ENCODE results near the gene SCNN1G.
"Not testable (repeated sequence)": the region's sequence is repeated elsewhere in the genome, so short reads cannot be mapped to it uniquely, and the experiment has no call there.

SCNN1G gene

GRCh38 chr16:23245268-23245667, 62.7 kb downstream of the SCNN1G start:
- DNase-seq (ENCODE audit: low read depth), result no peak
- in situ Hi-C loops (cut with HindIII; ENCODE audit: low sequenced_read_pairs), result no loop called here
- no peak overlapping the region for H3K4me3 ChIP-seq (ENCODE audit: low read depth, low read length)
- no peak for TF ChIP-seq CTCF (IDR thresholded peaks at IDR 0.05; ENCODE audit: low read depth, low read length, missing control alignments)

DNA sequence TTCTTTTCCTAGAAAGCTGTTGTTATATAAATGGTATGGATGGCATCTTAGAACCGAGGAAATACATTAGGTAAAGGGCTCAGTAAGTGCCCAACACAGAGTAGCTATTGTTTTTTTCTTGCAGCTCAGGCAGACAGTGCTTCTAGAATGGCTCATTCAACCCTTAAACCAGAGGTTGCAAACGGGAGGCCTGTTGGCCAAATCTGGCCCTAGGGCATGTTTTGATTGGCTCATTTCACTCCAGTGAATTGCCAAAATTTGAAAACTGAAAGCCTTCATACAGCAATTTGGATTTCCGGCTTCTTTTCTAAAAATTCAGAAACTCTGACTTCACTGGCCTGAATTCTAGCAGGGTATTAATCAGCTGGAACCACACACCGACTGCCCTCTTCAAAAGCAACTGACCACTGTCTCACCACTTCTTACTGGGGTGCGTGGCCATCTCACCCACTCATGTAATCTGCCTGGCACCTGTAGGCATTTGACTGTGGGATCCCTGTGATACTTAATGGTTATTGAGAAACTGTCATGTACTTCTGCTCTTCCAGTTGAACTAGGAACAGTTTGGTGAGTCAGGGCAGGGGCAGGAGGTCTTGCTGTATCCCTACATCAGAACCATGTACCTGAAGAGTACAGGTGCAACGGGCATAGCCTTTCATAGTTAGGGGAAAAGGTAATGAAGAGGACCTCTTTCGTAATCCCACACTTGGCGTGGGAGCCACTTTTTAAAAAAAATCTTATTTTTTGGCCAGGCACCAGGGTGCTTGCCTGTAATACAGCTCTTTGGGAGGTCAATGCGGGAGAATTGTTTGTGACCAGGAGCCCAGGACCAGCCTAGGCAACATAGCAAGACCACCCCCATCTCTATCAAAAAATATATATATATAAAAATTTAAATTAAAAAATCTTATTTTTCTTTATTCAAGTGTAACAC, 66.0 kb downstream of the SCNN1G start:
- H3K4me3 ChIP-seq (ENCODE audit: low read depth, low read length), result no peak overlapping the region
- in situ Hi-C loops (cut with HindIII; ENCODE audit: low sequenced_read_pairs), result no loop called here
- DNase-seq (ENCODE audit: low read depth), result no peak
- TF ChIP-seq CTCF (IDR thresholded peaks at IDR 0.05; ENCODE audit: low read depth, low read length, missing control alignments), result no peak

DNA sequence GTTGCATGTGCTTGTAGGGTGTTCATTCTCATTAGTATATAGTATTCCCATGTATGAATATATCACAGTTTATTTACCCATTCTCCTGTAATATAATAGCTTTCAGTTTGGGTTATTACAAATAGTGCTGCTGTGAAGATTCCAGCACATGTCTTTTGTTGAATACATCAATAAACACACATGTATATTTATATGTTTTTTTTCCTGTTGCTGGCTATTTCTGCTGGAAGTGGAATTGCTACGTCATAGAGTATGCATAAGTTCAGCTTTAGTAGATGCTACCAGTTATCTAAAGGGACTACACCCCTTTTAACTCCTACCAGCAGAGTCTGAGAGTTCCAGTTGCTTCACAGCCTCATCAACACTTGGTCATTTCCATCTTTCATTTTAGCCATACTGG, 67.3 kb downstream of the SCNN1G start:
- no peak for DNase-seq (ENCODE audit: low read depth)
- in situ Hi-C loops (cut with HindIII; ENCODE audit: low sequenced_read_pairs), result no loop called here
- no peak overlapping the region for H3K4me3 ChIP-seq (ENCODE audit: low read depth, low read length)
- TF ChIP-seq CTCF (IDR thresholded peaks at IDR 0.05; ENCODE audit: low read depth, low read length, missing control alignments), result no peak

DNA sequence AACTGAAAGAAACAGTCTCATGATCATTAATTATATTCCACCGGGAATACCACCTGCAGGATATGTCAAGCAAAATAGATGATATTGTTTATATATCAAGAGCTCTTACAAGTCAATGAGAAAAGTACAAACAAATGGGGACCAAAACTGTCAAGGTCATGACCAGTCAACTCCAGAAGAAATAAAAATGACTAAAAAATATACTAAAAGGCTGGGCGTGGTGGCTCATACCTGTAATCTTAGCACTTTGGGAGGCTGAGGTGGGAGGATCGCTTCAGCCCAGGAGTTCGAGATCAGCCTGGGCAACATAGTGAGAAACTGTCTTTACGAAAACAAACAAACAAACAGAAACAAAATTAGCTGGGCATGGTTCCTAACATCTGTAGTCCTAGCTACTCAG, 69.8 kb downstream of the SCNN1G start:
- no peak overlapping the region for H3K4me3 ChIP-seq (ENCODE audit: low read depth, low read length)
- no peak for DNase-seq (ENCODE audit: low read depth)
- no peak for TF ChIP-seq CTCF (IDR thresholded peaks at IDR 0.05; ENCODE audit: low read depth, low read length, missing control alignments)
- in situ Hi-C loops (cut with HindIII; ENCODE audit: low sequenced_read_pairs), result no loop called here

DNA sequence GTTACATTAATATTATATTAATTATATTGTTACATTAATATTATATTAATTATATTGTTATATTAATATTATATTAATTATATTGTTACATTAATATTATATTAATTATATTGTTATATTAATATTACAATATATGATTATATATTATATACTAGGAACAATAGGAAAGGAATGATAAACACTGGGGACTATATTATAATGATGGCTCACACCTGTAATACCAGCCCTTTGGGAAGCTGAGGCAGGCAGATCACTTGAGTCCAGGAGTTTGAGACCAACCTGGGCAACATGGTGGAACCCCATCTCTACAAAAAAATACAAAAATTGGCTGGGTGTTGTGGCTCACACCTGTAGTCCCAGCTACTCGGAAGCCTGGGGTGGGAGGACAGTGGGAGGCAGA, 71.1 kb downstream of the SCNN1G start:
- H3K4me3 ChIP-seq (ENCODE audit: low read depth, low read length); in situ Hi-C loops (cut with HindIII; ENCODE audit: low sequenced_read_pairs); DNase-seq (ENCODE audit: low read depth): not testable (repeated sequence)

GRCh38 chr16:23254338-23254737, 71.8 kb downstream of the SCNN1G start:
- DNase-seq (ENCODE audit: low read depth), result peak; percentile 36
- no peak overlapping the region for H3K4me3 ChIP-seq (ENCODE audit: low read depth, low read length)
- in situ Hi-C loops (cut with HindIII; ENCODE audit: low sequenced_read_pairs), result no loop called here
- TF ChIP-seq CTCF (IDR thresholded peaks at IDR 0.05; ENCODE audit: low read depth, low read length, missing control alignments), result no peak

DNA sequence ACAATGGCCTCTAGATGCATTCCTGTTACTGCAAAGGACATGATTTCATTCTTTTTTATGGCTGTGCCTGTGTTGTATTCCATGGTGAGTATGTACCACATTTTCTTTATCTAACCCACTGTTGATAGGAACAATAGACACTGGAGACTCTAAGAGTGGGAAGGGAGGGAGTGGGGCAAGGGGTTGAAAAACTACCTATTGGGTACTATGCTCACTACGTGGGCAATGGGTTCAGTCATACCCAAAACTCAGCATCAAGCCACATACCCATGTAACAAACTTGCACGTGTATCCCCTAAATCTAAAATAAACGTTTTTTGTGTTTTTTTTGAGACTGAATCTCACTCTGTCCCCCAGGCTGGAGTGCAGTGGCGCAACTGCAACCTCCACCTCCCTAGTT, 72.5 kb downstream of the SCNN1G start:
- in situ Hi-C loops (cut with HindIII; ENCODE audit: low sequenced_read_pairs), result no loop called here
- no peak for DNase-seq (ENCODE audit: low read depth)
- no peak for TF ChIP-seq CTCF (IDR thresholded peaks at IDR 0.05; ENCODE audit: low read depth, low read length, missing control alignments)
- H3K4me3 ChIP-seq (ENCODE audit: low read depth, low read length), result no peak overlapping the region
